HG03354 (cell line): Measurements from ENCODE around the gene RPL27A.

Source experiments
- ATAC-seq: cut with Tn5 transposase; IDR thresholded peaks from one replicate; pipeline ENCODE4 v1.9.1; 2021; ENCODE audit warnings: mild to moderate bottlenecking; ENCODE audit not compliant: unreplicated experiment, poor library complexity, severe bottlenecking

RPL27A gene

GRCh38 chr11:8739309-8739793 is 56.8 kb downstream of the RPL27A start:
- no peak for ATAC-seq
